OCI-LY7 (cell line): ENCODE results near the gene SCN5A. TPM values are rescaled to one million over a fixed set of nuclear protein-coding genes. Genes with fewer than 3 reads are reported as not detected.

Source experiments
- BruUV-seq: library from RNA; stranded (reverse); fragments of 400-500 nt; replicated peaks from 2 replicates; lab custom pipeline; 2021; lab: Mats Ljungman, UMichigan
- CTCF ChIA-PET: fragments of 300-600 bp; sonication (Branson Sonifier 250); formaldehyde crosslinking; loops from one replicate; lab custom pipeline; 2022; ENCODE audit warnings: antibody characterized with exemption; ENCODE audit not compliant: unreplicated experiment; lab: Charles Lee
- POLR2A ChIA-PET: fragments of 300-600 bp; sonication (Branson Sonifier 250); formaldehyde crosslinking; loops from one replicate; lab custom pipeline; 2022; ENCODE audit warnings: antibody characterized with exemption; lab: Charles Lee
- DNase-seq: peaks from one replicate; pipeline ENCODE4 v3.0.0-alpha.2; 2015; ENCODE audit warnings: low spot score
- H2AFZ ChIP-seq: fragments of 200-600 bp; sonication (generic), shearing (Covaris generic); 2 replicates; pipeline ENCODE4 v1.6.1; 2014; ENCODE audit warnings: mild to moderate bottlenecking, antibody characterized with exemption, low read length, moderate library complexity
- H3K27ac ChIP-seq: fragments of 200-600 bp; sonication (generic); 2 replicates; pipeline ENCODE4 v1.5.1; 2014; ENCODE audit warnings: mixed run types, low read depth, mild to moderate bottlenecking, moderate library complexity, low read length, inconsistent platforms; ENCODE audit not compliant: poor library complexity, severe bottlenecking
- H3K36me3 ChIP-seq: fragments of 200-600 bp; sonication (generic); 2 replicates; pipeline ENCODE4 v1.6.1; 2014; ENCODE audit warnings: mild to moderate bottlenecking, antibody characterized with exemption, low read length, moderate library complexity, mixed read lengths; ENCODE audit not compliant: insufficient read depth
- H3K4me1 ChIP-seq: fragments of 200-600 bp; sonication (generic); 2 replicates; pipeline ENCODE4 v1.5.1; 2014; ENCODE audit warnings: mild to moderate bottlenecking, low read length; ENCODE audit not compliant: insufficient read depth, poor library complexity, severe bottlenecking
- H3K4me2 ChIP-seq: fragments of 200-600 bp; sonication (generic); 2 replicates; pipeline ENCODE4 v1.6.1; 2014; ENCODE audit warnings: mild to moderate bottlenecking, low read length
- H3K4me3 ChIP-seq: fragments of 200-600 bp; sonication (generic); 2 replicates; pipeline ENCODE4 v1.5.1; 2014; ENCODE audit warnings: mild to moderate bottlenecking, low read depth, low read length; ENCODE audit not compliant: poor library complexity, severe bottlenecking
- H3K79me2 ChIP-seq: fragments of 200-600 bp; sonication (generic); 2 replicates; pipeline ENCODE4 v1.6.1; 2016; ENCODE audit warnings: low read depth, mild to moderate bottlenecking, low read length, moderate library complexity, mixed read lengths; ENCODE audit not compliant: insufficient read depth
- H3K9me2 ChIP-seq: fragments of 200-600 bp; sonication (generic); 2 replicates; pipeline ENCODE4 v1.6.1; 2016; ENCODE audit warnings: mild to moderate bottlenecking, low read length, mixed read lengths; ENCODE audit not compliant: insufficient read depth
- H3K9me3 ChIP-seq: fragments of 200-600 bp; sonication (generic); 2 replicates; pipeline ENCODE4 v1.6.1; 2014; ENCODE audit warnings: mild to moderate bottlenecking, mixed run types, low read length, mixed read lengths
- H4K20me1 ChIP-seq: fragments of 200-600 bp; sonication (generic); 2 replicates; pipeline ENCODE4 v1.6.1; 2014; ENCODE audit warnings: mild to moderate bottlenecking, antibody characterized with exemption, low read length, moderate library complexity, mixed read lengths; ENCODE audit not compliant: insufficient read depth
- EZH2phosphoT487 ChIP-seq: fragments of 200-600 bp; sonication (generic); IDR thresholded peaks from 2 replicates; pipeline ENCODE4 v1.6.1; 2018; ENCODE audit warnings: low read depth, borderline replicate concordance, mild to moderate bottlenecking, mixed run types, antibody characterized with exemption, low read length, moderate library complexity, mixed read lengths
- intact Hi-C: fragments of 100-400 bp; cut with micrococcal nuclease; formaldehyde crosslinking; loops from one replicate; pipeline ENCODE4 v1.10.0; 2022; ENCODE audit not compliant: unreplicated experiment
- small RNA-seq: library from RNA; depleted of rRNA; stranded (forward); fragments of <200 nt; gene quantifications from one replicate; pipeline ENCODE3, GENCODE V24; 2014
- total RNA-seq, 2 experiments: library from RNA; depleted of rRNA in 1 of 2; stranded (reverse); fragments of >200 nt in 1 of 2; shearing (Covaris generic) in 1 of 2; gene quantifications; 2 replicates each; pipeline ENCODE4 v1.2.3, GENCODE V29; 2014 to 2022
- TF ChIP-seq, protein P1 (sequence below): fragments of 200-600 bp; sonication (generic); conservative IDR thresholded peaks from 2 replicates; pipeline ENCODE4 v1.5.1; 2014; ENCODE audit warnings: mild to moderate bottlenecking, antibody characterized with exemption, low read length, moderate library complexity, mixed read lengths

The SCN5A gene
- total RNA-seq, 2 experiments from 2014 or later, result not detected

DNA sequence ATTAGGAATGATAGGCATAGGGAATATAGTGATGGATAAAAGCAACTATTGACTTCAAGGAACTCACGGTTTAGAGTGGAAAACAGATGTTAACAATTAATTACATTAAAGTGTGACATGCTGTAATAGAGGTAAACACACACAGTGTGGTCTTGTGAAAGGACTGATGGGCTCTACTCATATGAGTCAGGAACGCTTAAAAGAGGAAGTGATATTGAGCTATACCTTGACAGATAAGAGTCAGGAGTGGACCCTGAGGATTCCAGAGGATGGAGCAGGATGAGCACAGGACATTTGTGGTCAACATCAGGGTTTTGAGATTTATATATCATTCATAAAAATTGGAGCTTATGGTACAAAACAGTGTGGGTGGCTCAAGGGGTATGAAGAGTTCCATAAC lies 142.4 kb downstream of the SCN5A start:
- Histone ChIP-seq H3K36me3 (peaks cover 85% of the 10 kb centered on the region), H3K9me2 (no peaks in the 10 kb centered on the region), H2AFZ (no peak overlapping the region), H4K20me1 (no peaks in the 10 kb centered on the region), H3K27ac (no peak overlapping the region), H3K4me2 (no peak overlapping the region), H3K4me1 (no peaks in the 10 kb centered on the region), H3K4me3 (no peak overlapping the region), H3K79me2 (no peaks in the 10 kb centered on the region), H3K9me3 (no peaks in the 10 kb centered on the region)
- POLR2A ChIA-PET, result interaction anchor here (0.8 to 1.0 kb wide), 2 partner anchors 10 to 14 kb away, joined by 3 to 5 read pairs; partner anchors contain the start of gene EXOG
- BruUV-seq, result no TSS peak
- DNase-seq, result no peak
- CTCF ChIA-PET, result no interaction called here
- intact Hi-C loops, result no loop called here
- TF ChIP-seq, protein P1, sequence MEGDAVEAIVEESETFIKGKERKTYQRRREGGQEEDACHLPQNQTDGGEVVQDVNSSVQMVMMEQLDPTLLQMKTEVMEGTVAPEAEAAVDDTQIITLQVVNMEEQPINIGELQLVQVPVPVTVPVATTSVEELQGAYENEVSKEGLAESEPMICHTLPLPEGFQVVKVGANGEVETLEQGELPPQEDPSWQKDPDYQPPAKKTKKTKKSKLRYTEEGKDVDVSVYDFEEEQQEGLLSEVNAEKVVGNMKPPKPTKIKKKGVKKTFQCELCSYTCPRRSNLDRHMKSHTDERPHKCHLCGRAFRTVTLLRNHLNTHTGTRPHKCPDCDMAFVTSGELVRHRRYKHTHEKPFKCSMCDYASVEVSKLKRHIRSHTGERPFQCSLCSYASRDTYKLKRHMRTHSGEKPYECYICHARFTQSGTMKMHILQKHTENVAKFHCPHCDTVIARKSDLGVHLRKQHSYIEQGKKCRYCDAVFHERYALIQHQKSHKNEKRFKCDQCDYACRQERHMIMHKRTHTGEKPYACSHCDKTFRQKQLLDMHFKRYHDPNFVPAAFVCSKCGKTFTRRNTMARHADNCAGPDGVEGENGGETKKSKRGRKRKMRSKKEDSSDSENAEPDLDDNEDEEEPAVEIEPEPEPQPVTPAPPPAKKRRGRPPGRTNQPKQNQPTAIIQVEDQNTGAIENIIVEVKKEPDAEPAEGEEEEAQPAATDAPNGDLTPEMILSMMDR, result no peak
- TF ChIP-seq EZH2phosphoT487, result no peak

DNA sequence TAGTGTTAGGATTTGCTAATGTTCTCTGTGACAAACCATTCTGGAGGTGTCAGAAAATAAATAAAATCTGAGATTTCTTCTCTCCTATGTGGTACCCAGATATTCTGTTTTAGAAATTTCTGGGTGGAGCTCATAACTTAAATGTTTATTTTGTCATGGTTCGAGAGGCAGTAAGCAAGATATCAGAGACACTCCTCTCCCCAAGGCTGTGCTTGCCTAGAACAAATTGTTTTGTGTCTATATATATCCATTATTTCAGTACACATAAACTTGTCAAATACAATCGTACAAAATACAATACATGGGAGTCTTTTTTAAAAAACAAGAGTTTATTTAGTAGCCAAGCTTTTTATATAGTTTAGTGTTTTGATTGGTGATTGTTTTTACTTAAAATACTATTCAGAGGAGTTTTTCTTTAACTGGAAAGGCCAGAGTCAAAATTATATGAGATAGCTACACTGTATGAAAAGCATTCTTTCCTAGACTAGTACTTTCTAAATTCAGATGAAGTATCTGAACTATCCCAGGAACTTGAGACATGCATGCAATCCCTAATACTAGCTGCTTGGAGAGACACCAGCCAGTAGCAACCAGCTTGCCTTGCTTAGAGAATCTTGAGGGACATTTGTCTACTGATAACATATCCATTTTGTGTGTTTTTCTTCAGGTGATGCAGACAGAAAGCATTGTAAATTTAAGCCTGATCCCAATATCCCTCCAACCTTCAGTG lies 148.6 kb downstream of the SCN5A start:
- no peak for TF ChIP-seq EZH2phosphoT487
- TF ChIP-seq, protein P1, result no peak
- POLR2A ChIA-PET, result interaction anchor here (0.6 to 2.2 kb wide), 4 partner anchors 10 to 258 kb away, joined by 3 to 6 read pairs (median 3); no protein-coding TSS in a partner anchor
- no TSS peak for BruUV-seq

More for the DNA sequence above, 148.6 kb downstream of the SCN5A start:
- Histone ChIP-seq H3K9me2 (no peaks in the 10 kb centered on the region), H3K4me2 (no peak overlapping the region), H2AFZ (no peak overlapping the region), H3K4me1 (peaks cover 11% of the 10 kb centered on the region), H3K36me3 (peaks cover 73% of the 10 kb centered on the region), H3K4me3 (no peak overlapping the region), H3K79me2 (peaks cover 16% of the 10 kb centered on the region; the same call in 1 of the 2 replicates), H4K20me1 (no peaks in the 10 kb centered on the region), H3K27ac (no peak overlapping the region), H3K9me3 (no peaks in the 10 kb centered on the region)
- DNase-seq, result no peak
- CTCF ChIA-PET, result no interaction called here
- intact Hi-C loops, result no loop called here

Small RNA genes within 50 kb of the gene (small RNA-seq; reads per million reads assigned to genes)
- not detected for gene RF00019

Other genes with a start within 250 kb of the SCN5A start
- gene ACVR2B, start 195.8 kb downstream of the SCN5A start, total RNA-seq (2014; rRNA removed; shearing (Covaris generic)), result 7.8 and 11.3 TPM in 2 replicates
- gene ACVR2B, start 195.8 kb downstream of the SCN5A start, total RNA-seq (2022), result 7.2 and 7.9 TPM in 2 replicates
- gene EXOG, start 153.3 kb downstream of the SCN5A start, total RNA-seq (2014; rRNA removed; shearing (Covaris generic)), result 15.8 and 30.7 TPM in 2 replicates
- 41.2 and 42.3 TPM in 2 replicates for gene EXOG, start 153.3 kb downstream of the SCN5A start, total RNA-seq (2022)
- gene SCN10A, start 166.5 kb upstream of the SCN5A start, total RNA-seq (2014; rRNA removed; shearing (Covaris generic)), result not detected in 2 replicates
- not detected in 2 replicates for gene SCN10A, start 166.5 kb upstream of the SCN5A start, total RNA-seq (2022)